ENCODE results near the gene PRSS38. TPM values are rescaled to one million over a fixed set of nuclear protein-coding genes. Genes with fewer than 3 reads are reported as not detected.

Gene PRSS38
- polyA plus RNA-seq, 2 of the 4 experiments (the other 2 are of a cell fraction): not detected

DNA sequence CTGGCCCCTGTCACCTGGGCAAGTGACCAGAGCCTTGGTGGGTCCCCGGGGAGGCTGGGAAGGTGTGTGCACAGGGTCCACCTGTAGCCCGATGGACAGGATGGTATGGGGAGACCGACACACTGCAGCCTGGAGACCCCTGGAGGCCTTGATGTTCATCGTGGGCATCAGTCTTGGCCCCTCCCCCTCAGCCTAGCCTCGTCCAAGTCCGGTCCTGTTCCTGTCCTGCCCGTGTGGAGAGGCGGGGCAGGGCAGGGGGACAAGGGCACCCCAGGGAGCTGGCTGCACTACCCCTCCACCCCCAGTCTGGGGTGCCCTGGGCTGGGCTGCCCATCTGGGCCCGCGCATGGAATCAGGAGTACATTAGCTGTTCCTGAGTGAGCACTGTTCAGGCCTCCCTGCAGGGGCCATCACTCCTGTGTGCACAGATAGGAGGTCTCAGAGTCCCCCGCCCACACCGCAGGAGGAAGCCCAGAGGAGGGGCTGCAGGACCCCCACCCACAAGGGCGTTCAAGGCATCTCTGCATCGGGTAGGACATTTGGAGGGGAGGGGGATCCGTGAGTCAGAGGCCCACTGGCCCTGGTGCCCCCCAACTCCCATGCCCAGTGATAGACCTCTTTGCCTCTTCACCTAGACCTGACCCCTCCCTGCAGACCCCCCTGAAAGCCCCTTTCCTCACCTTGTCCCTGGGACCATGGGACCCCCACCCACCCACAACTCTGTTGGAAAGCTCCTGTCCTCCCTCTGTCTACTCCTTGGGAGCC lies 69.1 kb downstream of the PRSS38 start:
- FAIRE-seq (no peak), DNase-seq (ENCODE audit: low read depth in 1 of 2, low spot score in 1 of 2) (no peak), ATAC-seq (no peak)
- 74% methylated on average over 9 of the region's 15 CpGs for WGBS (ENCODE audit: missing lambda C conversion rate)
- ChIA-PET CTCF (no interaction called here), POLR2A (no interaction called here)
- Histone ChIP-seq H3K9me3 (no peaks in the 10 kb centered on the region), H3K4me3 (no peak overlapping the region), H3K27ac (no peak overlapping the region), H3K4me1 (peaks cover 10% of the 10 kb centered on the region), H3K4me2 (no peak overlapping the region)
- TF ChIP-seq NFE2L2 (conservative IDR thresholded peaks at IDR 0.05; ENCODE audit: low read length) (no peak), EHF (CRISPR knock-in tag; IDR thresholded peaks at IDR 0.05) (no peak), HDAC2 (IDR thresholded peaks at IDR 0.05) (no peak), ESRRA (IDR thresholded peaks at IDR 0.05; ENCODE audit: borderline replicate concordance, low read length) (no peak), FOXS1 (CRISPR knock-in tag; IDR thresholded peaks at IDR 0.05) (no peak), MYC (IDR thresholded peaks at IDR 0.05; ENCODE audit: borderline replicate concordance, low read length) (no peak), HOXB5 (CRISPR knock-in tag; IDR thresholded peaks at IDR 0.05) (no peak), POLR2A (IDR thresholded peaks at IDR 0.05; ENCODE audit: low read length) (no peak), RAD21 (conservative IDR thresholded peaks at IDR 0.05 in 1 of 2, IDR thresholded peaks at IDR 0.05 in 1 of 2) (no peak), NR3C1 (IDR thresholded peaks at IDR 0.05) (no peak), TFCP2L1 (CRISPR knock-in tag; IDR thresholded peaks at IDR 0.05) (no peak), RFX5 (IDR thresholded peaks at IDR 0.05) (no peak), HOXB13 (CRISPR knock-in tag; IDR thresholded peaks at IDR 0.05; ENCODE audit: low read depth) (no peak), PHF8 (IDR thresholded peaks at IDR 0.05; ENCODE audit: borderline replicate concordance, low read depth) (no peak), SMC3 (IDR thresholded peaks at IDR 0.05) (no peak), RNF2 (IDR thresholded peaks at IDR 0.05; ENCODE audit: borderline replicate concordance, low read depth) (no peak)
- TF ChIP-seq, protein P1, sequence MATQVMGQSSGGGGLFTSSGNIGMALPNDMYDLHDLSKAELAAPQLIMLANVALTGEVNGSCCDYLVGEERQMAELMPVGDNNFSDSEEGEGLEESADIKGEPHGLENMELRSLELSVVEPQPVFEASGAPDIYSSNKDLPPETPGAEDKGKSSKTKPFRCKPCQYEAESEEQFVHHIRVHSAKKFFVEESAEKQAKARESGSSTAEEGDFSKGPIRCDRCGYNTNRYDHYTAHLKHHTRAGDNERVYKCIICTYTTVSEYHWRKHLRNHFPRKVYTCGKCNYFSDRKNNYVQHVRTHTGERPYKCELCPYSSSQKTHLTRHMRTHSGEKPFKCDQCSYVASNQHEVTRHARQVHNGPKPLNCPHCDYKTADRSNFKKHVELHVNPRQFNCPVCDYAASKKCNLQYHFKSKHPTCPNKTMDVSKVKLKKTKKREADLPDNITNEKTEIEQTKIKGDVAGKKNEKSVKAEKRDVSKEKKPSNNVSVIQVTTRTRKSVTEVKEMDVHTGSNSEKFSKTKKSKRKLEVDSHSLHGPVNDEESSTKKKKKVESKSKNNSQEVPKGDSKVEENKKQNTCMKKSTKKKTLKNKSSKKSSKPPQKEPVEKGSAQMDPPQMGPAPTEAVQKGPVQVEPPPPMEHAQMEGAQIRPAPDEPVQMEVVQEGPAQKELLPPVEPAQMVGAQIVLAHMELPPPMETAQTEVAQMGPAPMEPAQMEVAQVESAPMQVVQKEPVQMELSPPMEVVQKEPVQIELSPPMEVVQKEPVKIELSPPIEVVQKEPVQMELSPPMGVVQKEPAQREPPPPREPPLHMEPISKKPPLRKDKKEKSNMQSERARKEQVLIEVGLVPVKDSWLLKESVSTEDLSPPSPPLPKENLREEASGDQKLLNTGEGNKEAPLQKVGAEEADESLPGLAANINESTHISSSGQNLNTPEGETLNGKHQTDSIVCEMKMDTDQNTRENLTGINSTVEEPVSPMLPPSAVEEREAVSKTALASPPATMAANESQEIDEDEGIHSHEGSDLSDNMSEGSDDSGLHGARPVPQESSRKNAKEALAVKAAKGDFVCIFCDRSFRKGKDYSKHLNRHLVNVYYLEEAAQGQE (IDR thresholded peaks at IDR 0.05): no peak
- TF ChIP-seq, protein P2, sequence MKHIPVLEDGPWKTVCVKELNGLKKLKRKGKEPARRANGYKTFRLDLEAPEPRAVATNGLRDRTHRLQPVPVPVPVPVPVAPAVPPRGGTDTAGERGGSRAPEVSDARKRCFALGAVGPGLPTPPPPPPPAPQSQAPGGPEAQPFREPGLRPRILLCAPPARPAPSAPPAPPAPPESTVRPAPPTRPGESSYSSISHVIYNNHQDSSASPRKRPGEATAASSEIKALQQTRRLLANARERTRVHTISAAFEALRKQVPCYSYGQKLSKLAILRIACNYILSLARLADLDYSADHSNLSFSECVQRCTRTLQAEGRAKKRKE (CRISPR knock-in tag; IDR thresholded peaks at IDR 0.05; ENCODE audit: low read depth): no peak

- Histone ChIP-seq H3K4me1 (peaks cover 10% of the 10 kb centered on the region), H3K4me3 (no peak overlapping the region), H3K9me3 (no peaks in the 10 kb centered on the region), H3K27ac (peak overlapping the region; percentile 15 to 67; a peak in 3 of 6 replicates), H3K4me2 (peak overlapping the region; percentile 37; the same call in 2 of the 3 replicates)
- ATAC-seq: no peak
- ChIA-PET POLR2A (no interaction called here), CTCF (interaction anchor here (0.6 to 1.8 kb wide), 2 partner anchors 11 to 105 kb away, joined by 3 to 7 read pairs; no protein-coding TSS in a partner anchor)
- 95% methylated on average over 4 of the region's 8 CpGs for WGBS (ENCODE audit: missing lambda C conversion rate)
- no peak for TF ChIP-seq GATA3 (IDR thresholded peaks at IDR 0.05; ENCODE audit: borderline replicate concordance)
- no peak for TF ChIP-seq SMC3 (IDR thresholded peaks at IDR 0.05)
- no peak for TF ChIP-seq RNF2 (IDR thresholded peaks at IDR 0.05; ENCODE audit: borderline replicate concordance, low read depth)
- no peak for TF ChIP-seq EP300 (IDR thresholded peaks at IDR 0.05)
- TF ChIP-seq POLR2AphosphoS2 (conservative IDR thresholded peaks at IDR 0.05; ENCODE audit: low read length): no peak
- TF ChIP-seq ZSCAN20 (CRISPR knock-in tag; IDR thresholded peaks at IDR 0.05): no peak
- no peak for TF ChIP-seq MYC (IDR thresholded peaks at IDR 0.05; ENCODE audit: borderline replicate concordance, low read length)
- no peak for TF ChIP-seq EHF (CRISPR knock-in tag; IDR thresholded peaks at IDR 0.05)
- TF ChIP-seq FOSL2 (IDR thresholded peaks at IDR 0.05): no peak
- TF ChIP-seq FOSL2 (CRISPR knock-in tag; IDR thresholded peaks at IDR 0.05): no peak
- TF ChIP-seq, protein P3, sequence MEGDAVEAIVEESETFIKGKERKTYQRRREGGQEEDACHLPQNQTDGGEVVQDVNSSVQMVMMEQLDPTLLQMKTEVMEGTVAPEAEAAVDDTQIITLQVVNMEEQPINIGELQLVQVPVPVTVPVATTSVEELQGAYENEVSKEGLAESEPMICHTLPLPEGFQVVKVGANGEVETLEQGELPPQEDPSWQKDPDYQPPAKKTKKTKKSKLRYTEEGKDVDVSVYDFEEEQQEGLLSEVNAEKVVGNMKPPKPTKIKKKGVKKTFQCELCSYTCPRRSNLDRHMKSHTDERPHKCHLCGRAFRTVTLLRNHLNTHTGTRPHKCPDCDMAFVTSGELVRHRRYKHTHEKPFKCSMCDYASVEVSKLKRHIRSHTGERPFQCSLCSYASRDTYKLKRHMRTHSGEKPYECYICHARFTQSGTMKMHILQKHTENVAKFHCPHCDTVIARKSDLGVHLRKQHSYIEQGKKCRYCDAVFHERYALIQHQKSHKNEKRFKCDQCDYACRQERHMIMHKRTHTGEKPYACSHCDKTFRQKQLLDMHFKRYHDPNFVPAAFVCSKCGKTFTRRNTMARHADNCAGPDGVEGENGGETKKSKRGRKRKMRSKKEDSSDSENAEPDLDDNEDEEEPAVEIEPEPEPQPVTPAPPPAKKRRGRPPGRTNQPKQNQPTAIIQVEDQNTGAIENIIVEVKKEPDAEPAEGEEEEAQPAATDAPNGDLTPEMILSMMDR (IDR thresholded peaks at IDR 0.05): no peak
- TF ChIP-seq RAD21 (conservative IDR thresholded peaks at IDR 0.05 in 1 of 2, IDR thresholded peaks at IDR 0.05 in 1 of 2): no peak
- no peak for TF ChIP-seq HDAC2 (IDR thresholded peaks at IDR 0.05)
- no peak for TF ChIP-seq CHD2 (IDR thresholded peaks at IDR 0.05; ENCODE audit: low read length, partially characterized antibody)
- no peak for FAIRE-seq
- no peak for DNase-seq (ENCODE audit: low read depth in 1 of 2, low spot score in 1 of 2)
Measured at GRCh38 chr1:227885135-227885647, 69.7 kb downstream of the PRSS38 start.
